Frontal cortex (tissue), 4 donors: Measurements from ENCODE around the gene NXN. TPM values are rescaled to one million over a fixed set of nuclear protein-coding genes. Genes with fewer than 3 reads are reported as not detected.
A peak's percentile ranks its signal among the peaks of the same experiment; 100 is the strongest.
"Not testable (repeated sequence)": the region's sequence is repeated elsewhere in the genome, so short reads cannot be mapped to it uniquely, and the experiment has no call there.

Experiments used
- DNase-seq, 2 donors: peaks; one replicate each; pipeline ENCODE4 v3.0.0; 2012; ENCODE audit warnings: low spot score in 2 of 2
- FAIRE-seq: peaks from 2 replicates; lab custom pipeline; 2012; peaks lifted over from hg19 to GRCh38; lab: Jason Lieb, UNC
- total RNA-seq: library from RNA; depleted of rRNA; stranded (reverse); fragments of >200 nt; gene quantifications from one replicate; pipeline ENCODE4 v1.2.3, GENCODE V29; 2014
- donor health status: control.
- donor health status: control.
- donor health status: control.

NXN gene
- total RNA-seq, 1 donor from 2014 or later = 18.3 TPM

- DNase-seq (no peak), FAIRE-seq (no peak)
Measured at GRCh38 chr17:900336-900934, 79.1 kb downstream of the NXN start.

GRCh38 chr17:897970-898619 lies 81.5 kb downstream of the NXN start:
- no peak for DNase-seq
- no peak for FAIRE-seq

GRCh38 chr17:896953-897661 lies 82.5 kb downstream of the NXN start:
- FAIRE-seq (no peak), DNase-seq (no peak)

GRCh38 chr17:896454-896853 lies 83.1 kb downstream of the NXN start:
- FAIRE-seq (no peak), DNase-seq (no peak)

GRCh38 chr17:892958-893357 lies 86.6 kb downstream of the NXN start:
- FAIRE-seq (no peak), DNase-seq (no peak)

GRCh38 chr17:888998-889441 lies 90.6 kb downstream of the NXN start:
- FAIRE-seq = no peak

GRCh38 chr17:887551-888209 lies 91.9 kb downstream of the NXN start:
- FAIRE-seq (no peak), DNase-seq (no peak)

More at GRCh38 chr17:888998-889441, 90.6 kb downstream of the NXN start:
- DNase-seq = no peak

GRCh38 chr17:885971-886571 lies 93.5 kb downstream of the NXN start:
- DNase-seq (no peak), FAIRE-seq (no peak)

GRCh38 chr17:883586-883962 lies 96.0 kb downstream of the NXN start:
- FAIRE-seq (no peak), DNase-seq (no peak)

- DNase-seq = no peak
- no peak for FAIRE-seq
Measured at GRCh38 chr17:882827-883585, 96.6 kb downstream of the NXN start.

- FAIRE-seq (no peak), DNase-seq (no peak)
Measured at GRCh38 chr17:881778-882177, 97.8 kb downstream of the NXN start.

- DNase-seq (no peak), FAIRE-seq (no peak)
Measured at GRCh38 chr17:880443-881269, 98.9 kb downstream of the NXN start.

- FAIRE-seq (no peak), DNase-seq (peak; percentile 40 to 51)
Measured at GRCh38 chr17:879546-880442, 99.8 kb downstream of the NXN start.

- no peak for FAIRE-seq
- no peak for DNase-seq
Measured at GRCh38 chr17:877630-878029, 101.9 kb downstream of the NXN start.

- DNase-seq (no peak), FAIRE-seq (no peak)
Measured at GRCh38 chr17:876272-876671, 103.3 kb downstream of the NXN start.

GRCh38 chr17:874590-874989 lies 105.0 kb downstream of the NXN start:
- FAIRE-seq, DNase-seq: not testable (repeated sequence)

- no peak for FAIRE-seq
- DNase-seq = no peak
Measured at GRCh38 chr17:872855-873254, 106.7 kb downstream of the NXN start.
